Activated gamma-delta T cell (primary cell): ENCODE results near the gene RNF17.
A peak's percentile ranks its signal among the peaks of the same experiment; 100 is the strongest.

Experiments used
- DNase-seq: peaks from one replicate; lab custom pipeline; 2025; lab: John Stamatoyannopoulos, UW

The RNF17 gene

GRCh38 chr13:24899601-24900000 is 135.6 kb downstream of the RNF17 start:
- DNase-seq: no peak

GRCh38 chr13:24900507-24900906 is 136.5 kb downstream of the RNF17 start:
- DNase-seq: no peak

GRCh38 chr13:24905242-24905641 is 141.3 kb downstream of the RNF17 start:
- DNase-seq: no peak

GRCh38 chr13:24906268-24906667 is 142.3 kb downstream of the RNF17 start:
- no peak for DNase-seq

GRCh38 chr13:24910502-24911132 is 146.6 kb downstream of the RNF17 start:
- DNase-seq: no peak

- no peak for DNase-seq
These were observed 147.4 kb downstream of the RNF17 start for GRCh38 chr13:24911133-24911908.

- no peak for DNase-seq
These were observed 152.5 kb downstream of the RNF17 start for GRCh38 chr13:24916464-24916863.

GRCh38 chr13:24921003-24921402 is 157.0 kb downstream of the RNF17 start:
- no peak for DNase-seq

GRCh38 chr13:24921881-24922280 is 157.9 kb downstream of the RNF17 start:
- DNase-seq: no peak

- no peak for DNase-seq
These were observed 158.4 kb downstream of the RNF17 start for GRCh38 chr13:24922387-24922744.

- peak; percentile 85 for DNase-seq
These were observed 159.0 kb downstream of the RNF17 start for GRCh38 chr13:24922745-24923591.

GRCh38 chr13:24925318-24926231 is 161.6 kb downstream of the RNF17 start:
- no peak for DNase-seq

GRCh38 chr13:24927810-24928404 is 163.9 kb downstream of the RNF17 start:
- DNase-seq: no peak

- no peak for DNase-seq
These were observed 165.2 kb downstream of the RNF17 start for GRCh38 chr13:24929196-24929595.
